Measurements from ENCODE around the gene NR3C1.

NR3C1 gene

GRCh38 chr5:143374496-143375217 is 28.8 kb downstream of the NR3C1 start:
- no peak for DNase-seq (ENCODE audit: low spot score)
- peaks cover 13% of the 10 kb centered on the region for H3K36me3 Mint-ChIP-seq (ENCODE audit: low read depth)
- H3K27me3 Mint-ChIP-seq (ENCODE audit: low read depth), result no peaks in the 10 kb centered on the region
- peaks cover 13% of the 10 kb centered on the region for H3K4me1 Mint-ChIP-seq (ENCODE audit: low read depth)
- H3K9me3 Mint-ChIP-seq, result no peaks in the 10 kb centered on the region
- H3K27ac Mint-ChIP-seq, result no peak overlapping the region
- H3K4me3 Mint-ChIP-seq, result no peak overlapping the region

GRCh38 chr5:143373076-143373475 is 30.4 kb downstream of the NR3C1 start:
- peaks cover 4% of the 10 kb centered on the region for H3K9me3 Mint-ChIP-seq

GRCh38 chr5:143372187-143372829 is 31.2 kb downstream of the NR3C1 start:
- Mint-ChIP-seq H3K4me1 (ENCODE audit: low read depth) (peaks cover 9% of the 10 kb centered on the region), H3K27me3 (ENCODE audit: low read depth) (no peaks in the 10 kb centered on the region), H3K36me3 (ENCODE audit: low read depth) (peaks cover 26% of the 10 kb centered on the region), H3K4me3 (no peak overlapping the region), H3K27ac (no peak overlapping the region), H3K9me3 (peaks cover 7% of the 10 kb centered on the region)
- no peak for DNase-seq (ENCODE audit: low spot score)

More at GRCh38 chr5:143373076-143373475, 30.4 kb downstream of the NR3C1 start:
- Mint-ChIP-seq H3K36me3 (ENCODE audit: low read depth) (peaks cover 21% of the 10 kb centered on the region), H3K27me3 (ENCODE audit: low read depth) (no peaks in the 10 kb centered on the region), H3K4me3 (no peak overlapping the region), H3K27ac (no peak overlapping the region), H3K4me1 (ENCODE audit: low read depth) (peaks cover 13% of the 10 kb centered on the region)
- no peak for DNase-seq (ENCODE audit: low spot score)

- Mint-ChIP-seq H3K36me3 (ENCODE audit: low read depth) (peaks cover 39% of the 10 kb centered on the region), H3K27me3 (ENCODE audit: low read depth) (no peaks in the 10 kb centered on the region), H3K4me3 (no peak overlapping the region), H3K27ac (no peak overlapping the region), H3K4me1 (ENCODE audit: low read depth) (peaks cover 15% of the 10 kb centered on the region), H3K9me3 (peaks cover 14% of the 10 kb centered on the region)
- DNase-seq (ENCODE audit: low spot score), result no peak
These were observed 33.0 kb downstream of the NR3C1 start for GRCh38 chr5:143370440-143370839.

DNA sequence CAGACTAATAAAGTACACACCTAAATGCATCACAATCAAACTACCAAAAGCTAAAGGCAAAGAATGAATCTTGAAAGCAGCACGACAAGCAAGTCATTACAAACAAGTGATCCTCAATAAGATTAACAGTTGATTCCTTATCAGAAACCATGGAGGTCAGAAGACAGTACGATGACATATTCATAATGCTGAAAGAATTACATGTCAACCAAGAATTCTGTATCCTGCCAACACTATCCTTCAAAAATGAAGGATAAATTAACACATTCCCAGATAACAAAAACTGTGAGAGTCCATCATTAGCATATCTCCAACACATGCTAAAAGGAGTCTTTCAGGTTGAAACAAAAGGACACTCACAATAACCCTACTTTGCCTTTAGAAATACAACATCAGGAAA is 39.4 kb downstream of the NR3C1 start:
- Mint-ChIP-seq H3K27ac (no peak overlapping the region), H3K9me3 (peaks cover 21% of the 10 kb centered on the region), H3K4me1 (ENCODE audit: low read depth) (peaks cover 38% of the 10 kb centered on the region), H3K27me3 (ENCODE audit: low read depth) (no peaks in the 10 kb centered on the region), H3K4me3 (no peak overlapping the region), H3K36me3 (ENCODE audit: low read depth) (peaks cover 45% of the 10 kb centered on the region)
- DNase-seq (ENCODE audit: low spot score), result no peak

- no peak overlapping the region for H3K27ac Mint-ChIP-seq
- no peak for DNase-seq (ENCODE audit: low spot score)
- H3K27me3 Mint-ChIP-seq (ENCODE audit: low read depth), result no peaks in the 10 kb centered on the region
- H3K4me3 Mint-ChIP-seq, result no peak overlapping the region
- H3K9me3 Mint-ChIP-seq, result peaks cover 14% of the 10 kb centered on the region
- H3K36me3 Mint-ChIP-seq (ENCODE audit: low read depth), result peaks cover 37% of the 10 kb centered on the region
- H3K4me1 Mint-ChIP-seq (ENCODE audit: low read depth), result peaks cover 42% of the 10 kb centered on the region
These were observed 40.7 kb downstream of the NR3C1 start for GRCh38 chr5:143362664-143363227.

DNA sequence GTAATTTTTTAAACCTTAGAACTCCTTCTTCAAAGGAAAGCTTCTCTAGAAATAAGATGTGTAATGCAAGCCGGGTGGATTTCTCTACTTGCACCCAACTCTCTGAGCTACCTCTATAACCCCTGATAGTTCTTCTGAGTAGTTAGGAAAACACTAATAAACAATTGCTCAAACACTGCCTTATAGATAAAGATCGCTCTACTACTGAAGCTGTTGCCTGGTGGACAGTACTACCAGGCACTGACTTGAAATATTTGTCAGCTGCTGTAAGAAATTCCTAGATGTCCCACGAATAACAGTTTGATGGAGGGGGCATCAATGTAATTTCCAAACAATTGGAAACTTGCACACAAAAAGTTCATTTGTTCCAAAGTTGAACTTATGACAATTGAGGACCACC is 42.0 kb downstream of the NR3C1 start:
- no peak for DNase-seq (ENCODE audit: low spot score)
- Mint-ChIP-seq H3K27ac (no peak overlapping the region), H3K36me3 (ENCODE audit: low read depth) (peaks cover 30% of the 10 kb centered on the region), H3K27me3 (ENCODE audit: low read depth) (no peaks in the 10 kb centered on the region), H3K4me3 (no peak overlapping the region), H3K9me3 (peaks cover 14% of the 10 kb centered on the region), H3K4me1 (ENCODE audit: low read depth) (peaks cover 44% of the 10 kb centered on the region)

DNA sequence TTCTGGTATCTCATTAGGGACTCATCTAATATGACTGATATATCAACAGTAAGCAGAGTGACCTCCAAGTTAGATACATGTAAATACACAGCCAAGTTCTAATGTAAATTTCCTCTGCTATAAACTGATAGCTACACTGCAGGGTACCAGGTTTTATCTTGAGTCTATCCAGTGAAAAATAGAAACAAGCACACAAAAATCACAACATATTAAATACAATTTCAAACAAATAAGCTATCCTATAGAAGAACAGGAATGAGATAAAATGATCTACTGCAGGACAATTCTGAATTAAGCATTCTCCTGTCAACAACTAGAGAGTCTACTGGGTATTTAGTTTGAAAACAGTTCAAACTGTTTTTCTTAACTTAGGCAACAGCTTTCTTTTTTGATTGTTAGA is 42.7 kb downstream of the NR3C1 start:
- Mint-ChIP-seq H3K9me3 (peaks cover 10% of the 10 kb centered on the region), H3K4me1 (ENCODE audit: low read depth) (peaks cover 42% of the 10 kb centered on the region), H3K4me3 (no peak overlapping the region), H3K27ac (no peak overlapping the region), H3K27me3 (ENCODE audit: low read depth) (no peaks in the 10 kb centered on the region), H3K36me3 (ENCODE audit: low read depth) (peaks cover 25% of the 10 kb centered on the region)
- no peak for DNase-seq (ENCODE audit: low spot score)

GRCh38 chr5:143359869-143360268 is 43.6 kb downstream of the NR3C1 start:
- peaks cover 4% of the 10 kb centered on the region for H3K9me3 Mint-ChIP-seq
- no peaks in the 10 kb centered on the region for H3K27me3 Mint-ChIP-seq (ENCODE audit: low read depth)
- DNase-seq (ENCODE audit: low spot score), result no peak
- no peak overlapping the region for H3K27ac Mint-ChIP-seq
- no peak overlapping the region for H3K4me3 Mint-ChIP-seq
- peaks cover 18% of the 10 kb centered on the region for H3K36me3 Mint-ChIP-seq (ENCODE audit: low read depth)
- peaks cover 38% of the 10 kb centered on the region for H3K4me1 Mint-ChIP-seq (ENCODE audit: low read depth)

DNA sequence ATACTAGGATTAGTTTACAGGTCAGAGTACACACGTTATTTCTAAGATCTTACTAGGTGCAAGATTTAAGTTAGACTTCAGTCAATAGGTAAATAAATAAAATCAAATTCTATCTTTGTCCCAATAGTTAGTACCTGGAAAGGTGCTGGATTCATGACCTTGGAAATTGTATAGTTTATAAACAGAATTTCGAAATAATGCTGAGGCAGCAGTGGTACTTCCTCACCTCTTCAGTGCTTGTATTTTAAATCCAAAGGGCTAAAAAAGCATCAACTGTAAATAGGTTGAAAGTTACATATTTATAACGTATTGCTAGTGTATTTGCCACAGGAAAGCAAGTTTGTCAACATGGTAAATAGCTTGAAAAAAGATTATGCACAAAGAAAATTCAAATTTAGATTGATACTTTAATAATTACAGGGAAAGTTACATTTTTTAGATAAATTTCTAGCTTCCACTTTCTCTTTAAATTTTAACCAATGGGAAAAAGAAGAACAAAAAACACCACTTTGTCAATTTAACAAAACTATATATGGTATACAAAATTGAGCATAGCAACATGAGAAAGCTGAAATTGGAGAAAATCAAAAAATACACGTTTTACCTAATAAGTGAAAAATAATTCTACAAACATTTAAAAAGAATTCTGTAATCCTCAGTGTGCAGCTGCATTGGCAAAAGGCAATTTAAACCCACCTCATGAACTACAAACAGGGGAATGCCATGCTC is 46.5 kb downstream of the NR3C1 start:
- Mint-ChIP-seq H3K36me3 (ENCODE audit: low read depth) (peaks cover 8% of the 10 kb centered on the region), H3K4me3 (no peak overlapping the region), H3K9me3 (no peaks in the 10 kb centered on the region), H3K4me1 (ENCODE audit: low read depth) (peaks cover 49% of the 10 kb centered on the region), H3K27ac (no peak overlapping the region), H3K27me3 (ENCODE audit: low read depth) (no peaks in the 10 kb centered on the region)
- DNase-seq (ENCODE audit: low spot score), result no peak

- Mint-ChIP-seq H3K36me3 (ENCODE audit: low read depth) (peaks cover 8% of the 10 kb centered on the region), H3K27me3 (ENCODE audit: low read depth) (no peaks in the 10 kb centered on the region), H3K4me3 (no peak overlapping the region), H3K4me1 (ENCODE audit: low read depth) (peaks cover 44% of the 10 kb centered on the region), H3K27ac (no peak overlapping the region), H3K9me3 (no peaks in the 10 kb centered on the region)
- no peak for DNase-seq (ENCODE audit: low spot score)
These were observed 47.8 kb downstream of the NR3C1 start for GRCh38 chr5:143355710-143356109.

GRCh38 chr5:143354025-143354424 is 49.5 kb downstream of the NR3C1 start:
- Mint-ChIP-seq H3K9me3 (no peaks in the 10 kb centered on the region), H3K27me3 (ENCODE audit: low read depth) (no peaks in the 10 kb centered on the region), H3K27ac (peak overlapping the region; percentile 84), H3K36me3 (ENCODE audit: low read depth) (peaks cover 8% of the 10 kb centered on the region), H3K4me3 (peak overlapping the region; percentile 84), H3K4me1 (ENCODE audit: low read depth) (peaks cover 36% of the 10 kb centered on the region)
- peak; percentile 4 for DNase-seq (ENCODE audit: low spot score)

- peaks cover 35% of the 10 kb centered on the region for H3K4me1 Mint-ChIP-seq (ENCODE audit: low read depth)
- H3K27me3 Mint-ChIP-seq (ENCODE audit: low read depth), result no peaks in the 10 kb centered on the region
- H3K4me3 Mint-ChIP-seq, result peak overlapping the region; percentile 84
- H3K9me3 Mint-ChIP-seq, result no peaks in the 10 kb centered on the region
- H3K27ac Mint-ChIP-seq, result peak overlapping the region; percentile 75
- H3K36me3 Mint-ChIP-seq (ENCODE audit: low read depth), result peaks cover 12% of the 10 kb centered on the region
- peak; percentile 32 for DNase-seq (ENCODE audit: low spot score)
These were observed 50.8 kb downstream of the NR3C1 start for GRCh38 chr5:143352691-143353090.
